ENCODE measurements around the gene SIK3. TPM values are rescaled to one million over a fixed set of nuclear protein-coding genes. Genes with fewer than 3 reads are reported as not detected.

SIK3 gene
- total RNA-seq, 1 experiment from 2014 or later: 31.4 TPM

DNA sequence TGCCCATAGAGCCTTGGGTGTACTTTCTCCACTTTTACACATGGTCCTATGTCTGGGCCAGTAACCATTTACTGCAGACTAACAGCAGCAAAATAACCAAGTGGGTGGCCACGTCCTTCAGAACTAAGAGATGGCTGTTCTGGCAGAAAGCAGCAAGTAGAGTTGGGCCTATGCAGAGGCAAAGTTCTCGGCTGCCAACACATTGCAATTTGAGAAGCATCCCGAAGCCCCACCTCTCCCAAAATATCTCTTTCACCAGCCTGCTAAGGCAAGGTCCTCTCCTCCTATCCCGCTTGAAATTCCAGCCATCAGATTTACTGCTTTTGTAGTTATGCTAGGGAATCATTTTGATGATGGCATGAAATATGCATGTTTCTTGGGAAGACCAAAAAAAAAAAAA, 142.3 kb downstream of the SIK3 start:
- H2AFZ ChIP-seq (ENCODE audit: low read length): no peak overlapping the region
- no peaks in the 10 kb centered on the region for H3K27me3 ChIP-seq (ENCODE audit: insufficient read depth, low read length)
- no peak overlapping the region for H3K4ac ChIP-seq (ENCODE audit: low read depth, low read length)
- no peaks in the 10 kb centered on the region for H3K4me1 ChIP-seq (ENCODE audit: insufficient read depth, low read length)
- peaks cover 3% of the 10 kb centered on the region for H3K79me1 ChIP-seq (ENCODE audit: insufficient read depth, low read depth, low read length, poor library complexity, severe bottlenecking)
- H3K23me2 ChIP-seq (ENCODE audit: insufficient read length, low read depth, low read length, poor library complexity, severe bottlenecking): no peaks in the 10 kb centered on the region
- H2BK5ac ChIP-seq (ENCODE audit: insufficient read length, low read length): no peak overlapping the region
- H4K8ac ChIP-seq (replicated peaks; ENCODE audit: insufficient read length, low read depth, low read length): no peak overlapping the region
- H3K23ac ChIP-seq (ENCODE audit: insufficient read length, low read depth, low read length): no peak overlapping the region
- H4K91ac ChIP-seq (ENCODE audit: insufficient read length, low read depth, low read length): no peak overlapping the region
- H3T11ph ChIP-seq (ENCODE audit: low read length): no peak overlapping the region
- H3K9me3 ChIP-seq (ENCODE audit: control insufficient read depth, low read depth, low read length): no peaks in the 10 kb centered on the region
- H3K18ac ChIP-seq (ENCODE audit: insufficient read length, low read depth, low read length): no peak overlapping the region
- peaks cover 3% of the 10 kb centered on the region for H4K20me1 ChIP-seq (ENCODE audit: control insufficient read depth, insufficient read depth, insufficient read length)
- WGBS (ENCODE audit: extremely low coverage, insufficient read length, low lambda C conversion rate): no CpG with 5 or more reads among the region's 4 CpGs
- no peak overlapping the region for H3K4me3 Mint-ChIP-seq
- H2BK12ac ChIP-seq (ENCODE audit: insufficient read length, low read depth, low read length): no peak overlapping the region
- H2BK120ac ChIP-seq (ENCODE audit: low read depth, low read length, poor library complexity, severe bottlenecking): no peak overlapping the region
- H3K79me2 ChIP-seq (ENCODE audit: insufficient read depth, low read length): no peaks in the 10 kb centered on the region
- peaks cover 23 to 34% of the 10 kb centered on the region in 2 experiments for H3K4me1 Mint-ChIP-seq
- H3K27ac Mint-ChIP-seq: peak overlapping the region in 1 of 3 experiments; percentile 81; a peak in 1 of 7 replicates
- DNase-seq: no peak
- TF ChIP-seq, protein P1, sequence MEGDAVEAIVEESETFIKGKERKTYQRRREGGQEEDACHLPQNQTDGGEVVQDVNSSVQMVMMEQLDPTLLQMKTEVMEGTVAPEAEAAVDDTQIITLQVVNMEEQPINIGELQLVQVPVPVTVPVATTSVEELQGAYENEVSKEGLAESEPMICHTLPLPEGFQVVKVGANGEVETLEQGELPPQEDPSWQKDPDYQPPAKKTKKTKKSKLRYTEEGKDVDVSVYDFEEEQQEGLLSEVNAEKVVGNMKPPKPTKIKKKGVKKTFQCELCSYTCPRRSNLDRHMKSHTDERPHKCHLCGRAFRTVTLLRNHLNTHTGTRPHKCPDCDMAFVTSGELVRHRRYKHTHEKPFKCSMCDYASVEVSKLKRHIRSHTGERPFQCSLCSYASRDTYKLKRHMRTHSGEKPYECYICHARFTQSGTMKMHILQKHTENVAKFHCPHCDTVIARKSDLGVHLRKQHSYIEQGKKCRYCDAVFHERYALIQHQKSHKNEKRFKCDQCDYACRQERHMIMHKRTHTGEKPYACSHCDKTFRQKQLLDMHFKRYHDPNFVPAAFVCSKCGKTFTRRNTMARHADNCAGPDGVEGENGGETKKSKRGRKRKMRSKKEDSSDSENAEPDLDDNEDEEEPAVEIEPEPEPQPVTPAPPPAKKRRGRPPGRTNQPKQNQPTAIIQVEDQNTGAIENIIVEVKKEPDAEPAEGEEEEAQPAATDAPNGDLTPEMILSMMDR (conservative IDR thresholded peaks at IDR 0.05): no peak
- H4K5ac ChIP-seq (ENCODE audit: insufficient read length, low read depth, low read length): no peak overlapping the region
- no peak overlapping the region for H2BK15ac ChIP-seq (ENCODE audit: low read depth, low read length)
- H3K14ac ChIP-seq (ENCODE audit: insufficient read depth, low read length): no peak overlapping the region
- H2AK5ac ChIP-seq (ENCODE audit: insufficient read length, low read length): no peak overlapping the region
- peaks cover 0 to 3% (median 0%) of the 10 kb centered on the region in 3 experiments; a peak in 1 of 7 replicates for H3K36me3 Mint-ChIP-seq (ENCODE audit: insufficient read depth in 1 of 3, low read depth in 3 of 3)
- no peak overlapping the region for H3K9ac ChIP-seq (ENCODE audit: extremely low read depth, insufficient read length, low read length)
- H3K9me3 Mint-ChIP-seq: no peaks in the 10 kb centered on the region
- no peak overlapping the region for H3K4me2 ChIP-seq (ENCODE audit: insufficient read depth, insufficient read length, low read length)
- H3K27me3 Mint-ChIP-seq (ENCODE audit: low read depth): no peaks in the 10 kb centered on the region
- H3K56ac ChIP-seq (ENCODE audit: insufficient read length, low read depth, low read length): no peak overlapping the region
- no peak overlapping the region for H2BK20ac ChIP-seq (ENCODE audit: low read depth, low read length, poor library complexity, severe bottlenecking)
- no peak overlapping the region for H3K27ac ChIP-seq (ENCODE audit: insufficient read length, low read depth, low read length)
